Activated CD8-positive, alpha-beta memory T cell treated with anti-CD3 and anti-CD28 coated beads, Interleukin-2, amount 50 U/mL, for 1 hour (primary cell): ENCODE data around the gene RAB29.
"Not testable (repeated sequence)": the region's sequence is repeated elsewhere in the genome, so short reads cannot be mapped to it uniquely, and the experiment has no call there.

Experiments used
- DNase-seq: peaks from one replicate; pipeline ENCODE4 v3.0.0-alpha.2; 2020; ENCODE audit errors: extremely low read depth

The RAB29 gene, protein sequence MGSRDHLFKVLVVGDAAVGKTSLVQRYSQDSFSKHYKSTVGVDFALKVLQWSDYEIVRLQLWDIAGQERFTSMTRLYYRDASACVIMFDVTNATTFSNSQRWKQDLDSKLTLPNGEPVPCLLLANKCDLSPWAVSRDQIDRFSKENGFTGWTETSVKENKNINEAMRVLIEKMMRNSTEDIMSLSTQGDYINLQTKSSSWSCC

DNA sequence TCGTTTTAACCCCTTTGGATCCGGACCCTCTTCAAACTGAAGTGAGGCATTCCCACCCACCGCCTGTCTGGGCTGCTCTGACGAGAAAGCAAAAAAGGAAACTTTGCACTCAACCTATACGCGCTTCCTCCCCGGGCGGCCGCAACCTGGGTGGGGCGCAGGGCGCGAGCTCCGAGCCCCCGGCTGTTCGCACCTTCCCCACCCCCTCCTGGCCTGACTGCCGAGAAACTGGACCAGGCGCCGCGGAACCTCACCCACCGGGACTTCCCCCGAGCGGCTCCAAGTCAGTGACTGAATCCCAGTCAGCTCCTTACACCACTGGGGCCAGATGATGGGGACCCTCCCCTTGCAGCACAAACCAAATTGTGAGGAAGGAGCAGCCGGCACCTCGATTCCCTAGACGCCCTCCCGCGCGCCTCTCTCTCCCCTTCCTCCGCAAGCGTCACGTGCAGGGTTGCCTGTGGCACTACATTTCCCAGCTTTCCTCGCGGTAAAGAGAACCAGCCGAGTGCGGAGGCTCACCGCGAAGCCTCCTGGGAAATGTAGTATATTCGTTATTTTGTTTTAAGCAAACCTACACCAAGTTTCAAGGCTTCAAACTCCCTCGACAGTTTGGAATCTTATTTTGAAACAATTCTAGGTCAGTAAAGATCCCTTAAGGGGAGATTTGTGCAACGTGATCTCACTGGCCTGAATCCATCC lies at the start of gene RAB29:
RAB29 (minus strand) TSS at position 468 of the 702 bp plus-strand sequence. CDS start 526 bp downstream, outside the sequence.
- DNase-seq, result peak; percentile 49

DNA sequence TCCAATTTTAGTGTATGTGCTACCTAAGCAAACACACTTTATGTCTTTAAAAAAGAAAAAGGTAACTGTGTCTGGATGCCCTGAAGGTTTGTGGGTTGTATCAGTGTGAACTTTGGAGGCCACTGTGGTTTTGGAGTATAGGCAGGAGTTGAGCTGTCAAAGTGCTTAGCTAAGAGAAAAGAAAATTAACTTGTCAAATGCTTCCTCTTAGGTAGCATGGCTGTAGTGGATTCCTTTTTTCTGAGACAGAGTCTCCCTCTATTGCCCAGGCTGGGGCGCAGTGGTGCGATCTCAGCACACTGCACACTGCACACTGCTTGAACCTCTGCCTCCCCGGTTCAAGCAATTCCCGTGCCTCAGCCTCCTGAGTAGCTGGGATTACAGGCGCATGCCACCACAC lies 48.9 kb upstream of the RAB29 start:
- no peak for DNase-seq

GRCh38 chr1:205823260-205823659 lies 48.0 kb upstream of the RAB29 start:
- DNase-seq, result not testable (repeated sequence)

- DNase-seq, result no peak
Observed at GRCh38 chr1:205822397-205822796, 47.1 kb upstream of the RAB29 start.

GRCh38 chr1:205817988-205818387 lies 42.7 kb upstream of the RAB29 start:
- DNase-seq, result no peak

DNA sequence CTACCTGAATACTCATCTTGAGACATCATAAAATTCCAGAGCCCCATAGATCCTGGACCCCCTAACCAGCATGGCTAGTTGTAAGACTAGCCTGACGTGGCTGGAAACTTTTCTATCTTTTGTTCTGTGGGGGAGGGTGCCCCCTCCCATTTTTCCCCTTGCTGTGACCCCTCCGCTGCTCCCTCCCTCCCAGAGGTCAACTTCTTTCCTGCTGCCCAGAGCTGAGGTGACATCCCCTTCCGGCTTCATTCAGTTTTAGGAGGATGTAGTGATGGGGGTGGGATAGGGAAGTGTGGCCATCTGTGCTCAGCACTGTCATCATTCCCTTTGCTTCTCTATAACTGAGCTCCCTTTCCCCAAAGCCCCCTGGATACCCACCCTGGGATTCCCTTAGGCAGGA lies 42.1 kb upstream of the RAB29 start:
- DNase-seq, result no peak

DNA sequence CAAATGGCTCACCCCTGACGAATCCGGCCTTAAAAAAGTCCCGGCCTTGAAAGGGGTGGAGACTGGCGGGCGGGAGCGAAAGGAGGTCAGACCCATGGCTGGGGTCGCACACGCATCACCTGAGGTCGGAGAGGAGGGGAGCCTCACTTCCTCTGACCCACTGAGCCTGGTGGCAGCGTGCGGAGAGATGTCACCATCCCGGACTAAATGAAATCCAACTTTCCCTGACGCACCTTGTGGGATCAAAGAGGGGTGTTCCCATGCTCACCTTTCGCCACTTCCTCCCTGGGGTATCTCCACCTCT lies 38.4 kb upstream of the RAB29 start:
- no peak for DNase-seq

DNA sequence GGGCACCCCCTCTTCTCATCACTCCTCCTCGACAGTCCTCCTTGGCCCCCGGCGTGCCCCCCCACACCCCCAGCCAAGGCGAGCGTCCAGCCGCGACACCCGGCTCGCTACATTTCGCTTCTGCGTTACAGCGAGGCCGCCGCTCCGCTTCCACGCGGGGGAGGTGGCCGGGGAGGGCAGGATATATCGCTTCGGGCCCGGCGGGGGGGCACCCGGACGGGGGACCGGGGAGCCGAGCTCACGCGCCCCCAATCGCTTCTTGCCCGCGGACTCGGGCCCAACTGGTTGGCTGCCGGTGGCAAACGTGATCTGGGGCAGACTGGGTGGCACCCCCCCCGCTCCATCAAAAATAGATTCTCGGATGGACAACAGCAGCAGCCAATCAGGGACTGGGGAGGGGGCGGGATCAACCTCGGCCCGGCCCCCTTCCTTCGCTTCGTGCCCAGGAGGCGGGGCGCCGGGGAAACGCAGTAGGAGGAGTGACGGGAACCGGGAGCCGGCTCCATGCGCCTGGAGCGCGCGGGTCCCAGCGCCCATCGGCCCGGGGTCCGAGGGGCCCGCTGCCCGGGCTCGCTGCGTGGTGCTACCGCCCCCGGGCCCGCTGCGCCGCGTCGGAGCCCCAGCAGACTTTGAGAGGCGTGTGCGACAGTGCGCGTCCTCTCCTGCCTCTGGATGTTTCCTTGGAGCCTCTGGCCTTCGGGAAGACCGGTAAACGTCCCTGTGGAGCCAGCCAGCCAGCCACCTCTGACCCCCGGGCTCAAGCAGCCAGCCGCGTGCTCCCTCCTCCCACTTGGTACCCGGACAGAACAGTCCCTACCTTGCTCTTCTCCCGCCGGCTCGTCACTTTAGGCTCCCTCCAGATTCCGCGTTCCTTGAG lies 37.8 kb upstream of the RAB29 start, which contains the start of gene SLC41A1:
SLC41A1 (minus strand) TSS at position 321 of the 877 bp plus-strand sequence. CDS start 2,757 bp downstream, outside the sequence.
- DNase-seq, result peak; percentile 75

- DNase-seq, result no peak
Observed at GRCh38 chr1:205812271-205812877, 37.1 kb upstream of the RAB29 start.

GRCh38 chr1:205811660-205812059 lies 36.4 kb upstream of the RAB29 start:
- DNase-seq, result no peak

DNA sequence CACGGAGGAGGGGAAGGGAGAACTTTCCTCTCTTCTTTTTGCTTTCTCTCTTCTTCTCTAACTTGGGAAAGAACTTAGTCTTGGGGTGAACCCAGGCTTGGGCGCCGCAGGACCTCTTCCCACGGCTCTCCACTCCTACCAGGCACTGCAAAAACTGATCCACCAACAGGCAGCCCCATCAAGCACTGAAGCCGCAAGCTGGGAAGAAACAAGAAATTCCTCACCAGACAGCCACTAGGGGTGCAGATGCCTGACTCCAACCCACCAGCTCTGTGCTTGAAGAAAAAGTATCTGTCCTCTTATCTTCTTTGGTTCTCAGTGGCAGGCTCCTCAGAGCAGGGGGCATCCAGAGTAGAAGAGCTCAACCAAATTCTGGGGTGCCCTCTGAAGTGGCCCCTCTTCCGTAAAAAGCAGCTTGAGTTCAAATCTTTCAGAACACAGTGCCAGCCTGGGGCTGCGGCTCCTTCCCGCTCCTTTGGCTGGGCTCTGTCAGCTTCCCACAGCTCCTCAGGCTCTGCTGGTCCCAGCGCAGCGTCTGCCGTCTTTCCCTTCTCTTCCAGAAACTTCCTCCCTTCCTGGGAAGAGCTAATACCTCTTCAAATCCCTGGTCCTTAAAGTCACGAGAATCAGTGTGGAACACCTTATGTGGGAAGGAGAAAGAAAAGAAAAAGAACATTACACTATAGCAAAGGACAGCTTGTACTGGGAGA lies 35.3 kb upstream of the RAB29 start:
- DNase-seq, result no peak

DNA sequence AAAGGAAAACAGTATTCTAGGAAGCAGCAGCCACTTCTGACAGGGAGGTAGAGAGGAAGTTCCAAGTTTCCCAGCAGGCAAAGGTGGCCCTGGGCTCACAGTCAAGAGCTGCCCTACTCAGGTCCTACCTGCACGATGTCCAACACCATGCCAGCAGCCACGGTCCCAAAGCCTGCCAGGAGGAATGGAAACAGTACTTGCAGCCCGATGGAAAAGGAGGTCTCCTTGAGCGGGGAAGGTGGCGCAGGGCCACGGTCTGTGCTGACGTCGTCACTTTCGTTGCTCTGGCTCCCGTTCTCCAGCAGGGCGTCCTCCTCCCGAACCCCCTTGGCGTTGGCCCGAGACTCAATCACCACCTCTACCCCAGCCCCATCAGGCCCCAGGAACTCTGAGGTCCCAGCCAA lies 34.7 kb upstream of the RAB29 start:
- DNase-seq, result no peak

DNA sequence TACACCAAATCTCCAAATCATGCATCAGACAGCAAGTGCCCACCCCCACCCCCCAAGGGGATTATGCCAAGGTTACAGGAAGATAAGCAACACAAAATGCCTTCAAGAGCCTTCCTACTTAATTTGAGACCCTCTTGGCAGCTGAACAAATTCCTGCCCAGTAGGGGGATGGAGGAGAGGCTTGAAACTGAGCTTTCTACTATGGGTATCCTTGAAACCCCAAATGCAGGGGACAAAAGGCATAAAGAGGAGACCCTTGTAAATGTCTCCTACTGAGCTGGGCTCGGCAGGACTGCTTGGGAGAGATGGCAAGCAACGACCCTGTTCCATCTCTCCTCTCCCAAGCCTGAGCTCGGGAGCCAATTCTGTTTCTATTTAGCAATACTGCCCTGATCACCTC lies 34.2 kb upstream of the RAB29 start:
- DNase-seq, result no peak

DNA sequence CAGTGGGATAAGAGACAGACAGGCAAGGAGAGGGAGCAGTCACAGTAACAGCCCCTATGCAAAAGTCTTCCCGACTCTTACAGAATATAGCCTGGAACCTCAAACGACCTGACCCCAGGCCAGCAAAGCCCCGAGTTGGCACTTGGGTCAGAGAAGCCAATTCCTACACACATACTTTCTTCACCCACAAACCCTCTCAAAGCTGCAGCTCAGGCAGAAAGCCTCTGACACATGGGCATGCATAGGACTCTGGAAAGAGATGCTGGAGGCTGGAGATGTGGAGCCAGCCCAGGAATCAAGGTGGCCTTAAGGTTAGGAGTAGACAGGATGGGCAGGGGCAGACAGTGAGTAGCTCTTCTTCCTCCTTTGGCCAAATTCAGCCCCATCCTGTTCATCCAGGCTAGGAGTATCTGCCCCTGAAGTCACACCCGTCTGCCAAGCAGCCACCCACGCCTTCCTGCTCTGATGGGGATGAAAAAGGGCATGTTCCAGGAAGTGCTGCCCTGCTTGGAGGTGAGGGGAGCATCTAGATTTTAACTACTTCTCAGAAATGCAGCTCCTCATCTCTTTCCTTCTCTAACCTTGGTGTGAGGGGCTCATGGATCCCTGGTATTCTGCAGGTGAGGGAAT lies 29.9 kb upstream of the RAB29 start:
- no peak for DNase-seq

DNA sequence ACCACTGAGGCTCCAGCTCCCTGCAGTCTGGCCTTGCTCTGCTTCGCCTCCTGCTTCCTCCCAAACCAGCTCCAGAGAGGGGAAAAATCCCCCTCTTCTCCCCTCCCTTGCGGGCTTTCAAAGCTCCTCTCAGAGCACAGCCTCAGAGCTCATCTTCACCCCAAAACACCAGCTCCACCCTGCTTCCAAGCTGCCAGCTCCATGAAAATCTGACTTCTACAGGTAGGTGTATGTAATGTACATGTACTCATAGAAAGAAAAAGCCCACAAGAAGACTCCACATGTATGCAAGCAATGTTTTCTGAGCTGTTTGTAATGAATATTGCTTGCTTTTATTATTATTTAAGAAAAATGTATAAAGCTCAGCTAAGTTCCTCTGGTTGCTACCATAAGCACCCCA lies 29.3 kb upstream of the RAB29 start:
- DNase-seq, result no peak

GRCh38 chr1:205803986-205804385 lies 28.7 kb upstream of the RAB29 start:
- no peak for DNase-seq

GRCh38 chr1:205802060-205802459 lies 26.8 kb upstream of the RAB29 start:
- DNase-seq, result no peak

- DNase-seq, result no peak
Observed at GRCh38 chr1:205800981-205801703, 25.9 kb upstream of the RAB29 start.

- no peak for DNase-seq
Observed at GRCh38 chr1:205800427-205800826, 25.1 kb upstream of the RAB29 start.

DNA sequence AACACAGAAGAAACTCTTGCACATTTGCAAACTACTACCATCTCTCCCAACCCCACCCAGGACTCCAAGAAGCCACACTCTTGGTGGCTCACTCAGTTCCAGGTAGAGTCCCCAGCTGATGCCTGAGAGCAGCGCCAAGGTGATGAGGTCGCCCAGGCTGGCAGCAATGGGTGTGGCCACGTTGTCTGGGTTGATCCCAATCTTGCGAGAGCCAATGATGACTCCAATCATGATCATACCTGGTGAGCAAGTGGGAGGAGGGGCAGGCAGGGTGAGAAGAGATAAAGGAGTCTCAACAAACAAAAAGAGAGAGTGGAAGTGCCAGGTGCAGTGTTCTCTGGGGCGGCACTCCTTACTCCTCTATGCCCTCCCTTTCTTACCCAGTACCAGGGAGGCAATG lies 23.3 kb upstream of the RAB29 start:
- no peak for DNase-seq
